ENCODE results near the gene NFATC2. TPM values are rescaled to one million over a fixed set of nuclear protein-coding genes. Genes with fewer than 3 reads are reported as not detected.

NFATC2 gene
- total RNA-seq, 2 experiments from 2014 or later = 32.5 to 33.2 TPM

- no peak overlapping the region for H3K27ac Mint-ChIP-seq
- CTCF ChIA-PET = no interaction called here
Observed at GRCh38 chr20:51446656-51447055, 95.9 kb downstream of the NFATC2 start.

GRCh38 chr20:51446230-51446629 is 96.3 kb downstream of the NFATC2 start:
- H3K27me3 Mint-ChIP-seq = no peaks in the 10 kb centered on the region
- H3K36me3 Mint-ChIP-seq (ENCODE audit: low read depth) = peaks cover 81% of the 10 kb centered on the region
- CTCF ChIA-PET = no interaction called here
- Histone ChIP-seq H3K27me3 (ENCODE audit: control insufficient read depth in 1 of 2, insufficient read depth in 2 of 2, low read length in 2 of 2) (no peaks in the 10 kb centered on the region), H3K4me3 (ENCODE audit: low read length) (no peak overlapping the region), H3K9me3 (ENCODE audit: control insufficient read depth in 1 of 2, insufficient read depth in 1 of 2, low read length in 2 of 2) (no peaks in the 10 kb centered on the region), H3K36me3 (ENCODE audit: insufficient read depth, low read length) (peaks cover 75% of the 10 kb centered on the region), H3K27ac (ENCODE audit: low read depth in 1 of 2, low read length in 2 of 2) (no peak overlapping the region), H3K4me1 (ENCODE audit: insufficient read depth, low read length) (peaks cover 17% of the 10 kb centered on the region)
- H3K4me3 Mint-ChIP-seq = no peak overlapping the region
- POLR2A ChIA-PET = no interaction called here
- H3K4me1 Mint-ChIP-seq (ENCODE audit: low read depth) = peaks cover 35% of the 10 kb centered on the region
- TF ChIP-seq CTCF (IDR thresholded peaks at IDR 0.05) = no peak
- intact Hi-C loops (cut with DNase I, micrococcal nuclease) = no loop called here
- no peak for ATAC-seq (ENCODE audit: poor library complexity)
- no peak for DNase-seq
- H3K9me3 Mint-ChIP-seq = no peaks in the 10 kb centered on the region
- H3K27ac Mint-ChIP-seq = no peak overlapping the region

More at GRCh38 chr20:51446656-51447055, 95.9 kb downstream of the NFATC2 start:
- POLR2A ChIA-PET = interaction anchor here (0.9 kb wide), 1 partner anchor 67 kb away, joined by 3 read pairs; no protein-coding TSS in a partner anchor
- intact Hi-C loops (cut with DNase I, micrococcal nuclease) = no loop called here
- Histone ChIP-seq H3K9me3 (ENCODE audit: control insufficient read depth in 1 of 2, insufficient read depth in 1 of 2, low read length in 2 of 2) (no peaks in the 10 kb centered on the region), H3K27me3 (ENCODE audit: control insufficient read depth in 1 of 2, insufficient read depth in 2 of 2, low read length in 2 of 2) (no peaks in the 10 kb centered on the region), H3K27ac (ENCODE audit: low read depth in 1 of 2, low read length in 2 of 2) (no peak overlapping the region), H3K4me1 (ENCODE audit: insufficient read depth, low read length) (peaks cover 14% of the 10 kb centered on the region), H3K36me3 (ENCODE audit: insufficient read depth, low read length) (peaks cover 78% of the 10 kb centered on the region), H3K4me3 (ENCODE audit: low read length) (no peak overlapping the region)
- H3K9me3 Mint-ChIP-seq = no peaks in the 10 kb centered on the region
- no peaks in the 10 kb centered on the region for H3K27me3 Mint-ChIP-seq
- TF ChIP-seq CTCF (IDR thresholded peaks at IDR 0.05) = no peak
- peaks cover 35% of the 10 kb centered on the region for H3K4me1 Mint-ChIP-seq (ENCODE audit: low read depth)
- H3K4me3 Mint-ChIP-seq = no peak overlapping the region
- DNase-seq (no peak), ATAC-seq (ENCODE audit: poor library complexity) (no peak)
- peaks cover 84% of the 10 kb centered on the region for H3K36me3 Mint-ChIP-seq (ENCODE audit: low read depth)

GRCh38 chr20:51445591-51445990 is 96.9 kb downstream of the NFATC2 start:
- no peaks in the 10 kb centered on the region for H3K9me3 ChIP-seq (ENCODE audit: control insufficient read depth in 1 of 2, insufficient read depth in 1 of 2, low read length in 2 of 2)
- H3K27ac ChIP-seq (ENCODE audit: low read depth in 1 of 2, low read length in 2 of 2) = no peak overlapping the region
- no peaks in the 10 kb centered on the region for H3K27me3 ChIP-seq (ENCODE audit: control insufficient read depth in 1 of 2, insufficient read depth in 2 of 2, low read length in 2 of 2)
- Mint-ChIP-seq H3K36me3 (ENCODE audit: low read depth) (peaks cover 81% of the 10 kb centered on the region), H3K9me3 (no peaks in the 10 kb centered on the region), H3K4me3 (no peak overlapping the region), H3K27ac (peak overlapping the region; percentile 59), H3K4me1 (ENCODE audit: low read depth) (peaks cover 37% of the 10 kb centered on the region), H3K27me3 (no peaks in the 10 kb centered on the region)
- H3K4me3 ChIP-seq (ENCODE audit: low read length) = no peak overlapping the region
- no peak for TF ChIP-seq CTCF (IDR thresholded peaks at IDR 0.05)
- CTCF ChIA-PET = no interaction called here
- POLR2A ChIA-PET = no interaction called here
- DNase-seq (no peak), ATAC-seq (ENCODE audit: poor library complexity) (no peak)
- peaks cover 73% of the 10 kb centered on the region for H3K36me3 ChIP-seq (ENCODE audit: insufficient read depth, low read length)
- intact Hi-C loops (cut with DNase I, micrococcal nuclease) = no loop called here
- peaks cover 24% of the 10 kb centered on the region for H3K4me1 ChIP-seq (ENCODE audit: insufficient read depth, low read length)
